Stimulated activated CD4-positive, alpha-beta T cell treated with anti-CD3 and anti-CD28 coated beads, TNF-alpha, amount 100 ng/mL, for 4 hours (primary cell): ENCODE data around the gene TMEM26.

Source experiments
- DNase-seq, 3 experiments: peaks; one replicate each; pipeline ENCODE4 v3.0.0-alpha.2; 2020; ENCODE audit warnings: low read depth in 3 of 3

Gene TMEM26

GRCh38 chr10:61460835-61461234, 7.7 kb upstream of the TMEM26 start:
- DNase-seq = no peak

GRCh38 chr10:61458031-61458430, 4.8 kb upstream of the TMEM26 start:
- DNase-seq = no peak

GRCh38 chr10:61456095-61456789, 3.1 kb upstream of the TMEM26 start:
- DNase-seq = no peak

- DNase-seq = no peak
Measured at GRCh38 chr10:61455656-61456055, 2.5 kb upstream of the TMEM26 start.

- DNase-seq = no peak
Measured at GRCh38 chr10:61454541-61454940, 1.4 kb upstream of the TMEM26 start.

GRCh38 chr10:61452151-61452651, 980 bp downstream of the TMEM26 start:
- DNase-seq = no peak

- no peak for DNase-seq
Measured at GRCh38 chr10:61451357-61451756, 1.8 kb downstream of the TMEM26 start.

- DNase-seq = no peak
Measured at GRCh38 chr10:61448841-61449600, 4.2 kb downstream of the TMEM26 start.

GRCh38 chr10:61448091-61448490, 5.1 kb downstream of the TMEM26 start:
- DNase-seq = no peak

GRCh38 chr10:61439058-61439609, 14.0 kb downstream of the TMEM26 start:
- DNase-seq = no peak

GRCh38 chr10:61438141-61438988, 14.8 kb downstream of the TMEM26 start:
- no peak for DNase-seq

GRCh38 chr10:61423178-61423577, 30.0 kb downstream of the TMEM26 start:
- DNase-seq = no peak

GRCh38 chr10:61417661-61418060, 35.5 kb downstream of the TMEM26 start:
- no peak for DNase-seq

GRCh38 chr10:61415824-61416223, 37.4 kb downstream of the TMEM26 start:
- no peak for DNase-seq

GRCh38 chr10:61411706-61412105, 41.5 kb downstream of the TMEM26 start:
- no peak for DNase-seq

GRCh38 chr10:61410353-61411070, 42.7 kb downstream of the TMEM26 start:
- DNase-seq = no peak

GRCh38 chr10:61409157-61409556, 44.0 kb downstream of the TMEM26 start:
- DNase-seq = no peak

GRCh38 chr10:61408105-61408504, 45.1 kb downstream of the TMEM26 start:
- no peak for DNase-seq

- no peak for DNase-seq
Measured at GRCh38 chr10:61406736-61407135, 46.4 kb downstream of the TMEM26 start.

GRCh38 chr10:61406242-61406641, 46.9 kb downstream of the TMEM26 start:
- DNase-seq = no peak

- DNase-seq = no peak
Measured at GRCh38 chr10:61404751-61405150, 48.4 kb downstream of the TMEM26 start.
